ENCODE results near the gene FBLN1.

The FBLN1 gene

DNA sequence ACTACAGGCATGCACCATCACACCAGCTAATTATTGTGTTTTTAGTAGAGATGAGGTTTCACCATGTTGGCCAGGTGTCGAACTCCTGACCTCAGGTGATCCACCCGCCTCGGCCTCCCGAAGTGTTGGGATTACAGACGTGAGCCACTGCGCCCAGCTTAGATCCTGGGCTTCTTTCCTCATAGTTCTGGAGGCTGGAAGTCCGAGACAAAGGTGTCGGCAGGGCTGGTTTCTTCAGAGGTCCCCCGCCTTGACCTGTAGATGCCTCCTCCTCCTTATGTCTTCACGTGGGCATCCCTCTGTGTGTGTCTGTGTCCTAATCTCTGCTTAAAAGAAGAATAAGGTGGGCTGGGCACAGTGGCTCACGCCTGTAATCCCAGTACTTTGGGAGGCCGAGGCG, 44.2 kb upstream of the FBLN1 start:
- Histone ChIP-seq H3F3A (ENCODE audit: insufficient read depth, low read length) (no peaks in the 10 kb centered on the region), H3K79me2 (ENCODE audit: insufficient read depth, low read length) (no peaks in the 10 kb centered on the region), H3K36me3 (ENCODE audit: insufficient read depth, low read length) (no peaks in the 10 kb centered on the region), H4K20me1 (ENCODE audit: insufficient read depth, low read length) (no peaks in the 10 kb centered on the region), H3K9me2 (ENCODE audit: low read depth, low read length) (no peaks in the 10 kb centered on the region), H3K27me3 (ENCODE audit: insufficient read depth, low read length) (no peaks in the 10 kb centered on the region; the same call in 1 of the 2 replicates), H2AFZ (ENCODE audit: low read length) (no peak overlapping the region), H3K27ac (ENCODE audit: low read depth, low read length, poor library complexity, severe bottlenecking) (no peak overlapping the region), H3K4me2 (ENCODE audit: low read length) (no peak overlapping the region), H3K4me1 (ENCODE audit: insufficient read depth, low read length, severe bottlenecking) (no peaks in the 10 kb centered on the region), H3K9me3 (ENCODE audit: low read length) (no peaks in the 10 kb centered on the region), H3K4me3 (ENCODE audit: low read depth, low read length, poor library complexity, severe bottlenecking) (no peak overlapping the region), H3K9ac (ENCODE audit: low read length) (no peak overlapping the region)
- no peak for TF ChIP-seq CTCF (IDR thresholded peaks at IDR 0.05; ENCODE audit: low read length)
- no peak for TF ChIP-seq EZH2 (IDR thresholded peaks at IDR 0.05; ENCODE audit: borderline replicate concordance, low read length)

DNA sequence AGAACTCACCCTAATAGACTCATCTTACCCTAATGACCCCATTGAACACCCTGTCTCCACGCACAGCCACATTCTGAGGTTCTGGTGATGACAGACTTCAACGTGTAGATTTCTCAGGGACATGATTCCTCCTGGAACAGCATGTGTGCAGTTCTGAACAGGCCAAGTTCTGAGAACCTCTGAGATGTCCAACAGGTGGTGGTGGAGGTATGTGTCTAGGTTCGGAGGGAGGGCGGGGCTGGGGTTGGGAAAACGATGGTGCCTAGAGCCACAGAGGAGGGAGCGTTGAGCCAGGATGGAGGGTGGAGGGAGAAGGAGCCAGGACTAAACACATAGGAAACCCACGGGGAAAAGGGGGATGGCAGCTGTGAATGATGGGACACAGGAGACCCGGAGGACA, 43.4 kb upstream of the FBLN1 start:
- TF ChIP-seq CTCF (IDR thresholded peaks at IDR 0.05; ENCODE audit: low read length) (no peak), EZH2 (IDR thresholded peaks at IDR 0.05; ENCODE audit: borderline replicate concordance, low read length) (no peak)
- Histone ChIP-seq H2AFZ (ENCODE audit: low read length) (no peak overlapping the region), H3K9ac (ENCODE audit: low read length) (no peak overlapping the region), H3K27me3 (ENCODE audit: insufficient read depth, low read length) (no peaks in the 10 kb centered on the region; the same call in 1 of the 2 replicates), H3K9me2 (ENCODE audit: low read depth, low read length) (no peaks in the 10 kb centered on the region), H3K79me2 (ENCODE audit: insufficient read depth, low read length) (no peaks in the 10 kb centered on the region), H3K36me3 (ENCODE audit: insufficient read depth, low read length) (no peaks in the 10 kb centered on the region; the same call in 1 of the 2 replicates), H3K27ac (ENCODE audit: low read depth, low read length, poor library complexity, severe bottlenecking) (no peak overlapping the region), H3F3A (ENCODE audit: insufficient read depth, low read length) (no peaks in the 10 kb centered on the region), H3K4me2 (ENCODE audit: low read length) (no peak overlapping the region), H3K9me3 (ENCODE audit: low read length) (no peaks in the 10 kb centered on the region), H3K4me1 (ENCODE audit: insufficient read depth, low read length, severe bottlenecking) (no peaks in the 10 kb centered on the region), H4K20me1 (ENCODE audit: insufficient read depth, low read length) (no peaks in the 10 kb centered on the region), H3K4me3 (ENCODE audit: low read depth, low read length, poor library complexity, severe bottlenecking) (no peak overlapping the region)

DNA sequence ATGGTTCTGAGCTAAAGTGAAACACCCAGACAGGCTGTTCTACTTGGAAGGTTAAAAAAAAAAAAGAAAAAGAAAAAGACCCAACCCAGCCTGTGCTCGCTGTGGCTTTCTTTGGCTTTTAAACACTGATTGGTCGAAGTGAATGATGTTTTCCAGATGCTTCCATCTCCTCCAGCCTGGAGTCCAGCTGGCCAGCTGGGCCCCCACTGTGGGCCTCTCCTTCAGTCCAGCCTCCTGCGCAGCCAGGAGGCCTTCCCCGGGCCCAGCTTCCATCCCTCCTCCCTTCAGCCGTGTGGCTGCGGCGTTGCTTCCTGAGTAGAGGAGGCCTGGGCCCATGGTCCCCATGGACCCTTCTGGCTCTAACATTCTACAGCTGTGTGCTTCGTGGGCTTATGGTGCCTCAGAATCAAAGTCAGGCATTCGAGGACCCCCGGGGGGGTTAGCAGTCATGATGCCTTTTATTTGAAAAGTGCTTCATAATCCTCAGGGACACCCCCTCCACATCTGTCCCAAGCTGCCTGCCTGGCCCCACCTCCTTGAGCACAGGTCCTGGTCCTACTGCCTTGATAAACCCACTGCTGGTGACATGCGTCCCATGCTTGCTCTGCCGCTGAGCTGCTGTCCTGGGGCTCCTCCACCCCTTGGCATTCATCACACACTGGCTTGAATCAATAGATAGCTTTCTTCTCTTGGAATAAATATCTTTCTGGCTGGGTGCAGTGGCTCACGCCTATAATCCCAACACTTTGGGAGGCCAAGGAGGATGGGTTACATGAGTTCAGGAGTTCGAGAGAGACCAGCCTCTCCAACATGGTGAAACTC, 42.2 kb upstream of the FBLN1 start:
- no peak overlapping the region for H3K4me3 ChIP-seq (ENCODE audit: low read depth, low read length, poor library complexity, severe bottlenecking)
- H3K9me2 ChIP-seq (ENCODE audit: low read depth, low read length), result no peaks in the 10 kb centered on the region
- H3K79me2 ChIP-seq (ENCODE audit: insufficient read depth, low read length), result no peaks in the 10 kb centered on the region
- no peaks in the 10 kb centered on the region for H4K20me1 ChIP-seq (ENCODE audit: insufficient read depth, low read length)
- no peak overlapping the region for H2AFZ ChIP-seq (ENCODE audit: low read length)
- TF ChIP-seq EZH2 (IDR thresholded peaks at IDR 0.05; ENCODE audit: borderline replicate concordance, low read length) (no peak), CTCF (IDR thresholded peaks at IDR 0.05; ENCODE audit: low read length) (no peak)
- H3K4me1 ChIP-seq (ENCODE audit: insufficient read depth, low read length, severe bottlenecking), result no peaks in the 10 kb centered on the region
- no peaks in the 10 kb centered on the region for H3K27me3 ChIP-seq (ENCODE audit: insufficient read depth, low read length)
- no peaks in the 10 kb centered on the region for H3F3A ChIP-seq (ENCODE audit: insufficient read depth, low read length)
- H3K9ac ChIP-seq (ENCODE audit: low read length), result no peak overlapping the region
- no peaks in the 10 kb centered on the region for H3K9me3 ChIP-seq (ENCODE audit: low read length)
- H3K36me3 ChIP-seq (ENCODE audit: insufficient read depth, low read length), result no peaks in the 10 kb centered on the region; the same call in 1 of the 2 replicates
- no peak overlapping the region for H3K4me2 ChIP-seq (ENCODE audit: low read length)
- no peak overlapping the region for H3K27ac ChIP-seq (ENCODE audit: low read depth, low read length, poor library complexity, severe bottlenecking)

All from OCI-LY1 (cell line).